GM10847 (cell line): Measurements from ENCODE around the gene EYA4.

Experiments used
- POLR2A ChIP-seq: IDR thresholded peaks from 2 replicates; pipeline ENCODE4 v1.6.1; 2011; ENCODE audit not compliant: insufficient read length; ENCODE audit errors: extremely low read depth

Gene EYA4

GRCh38 chr6:133227344-133227743 lies 13.8 kb upstream of the EYA4 start:
- no peak for TF ChIP-seq POLR2A

- no peak for TF ChIP-seq POLR2A
Observed at GRCh38 chr6:133230052-133230451, 11.1 kb upstream of the EYA4 start.

GRCh38 chr6:133235221-133235620 lies 5.9 kb upstream of the EYA4 start:
- TF ChIP-seq POLR2A: no peak

GRCh38 chr6:133236932-133237331 lies 4.2 kb upstream of the EYA4 start:
- TF ChIP-seq POLR2A: no peak

- TF ChIP-seq POLR2A: no peak
Observed at GRCh38 chr6:133240511-133241085, 559 bp upstream of the EYA4 start.

- no peak for TF ChIP-seq POLR2A
Observed at GRCh38 chr6:133241901-133242636, 912 bp downstream of the EYA4 start.

- TF ChIP-seq POLR2A: no peak
Observed at GRCh38 chr6:133242637-133243585, 1.8 kb downstream of the EYA4 start.

GRCh38 chr6:133243723-133244305 lies 2.7 kb downstream of the EYA4 start:
- no peak for TF ChIP-seq POLR2A

GRCh38 chr6:133244519-133244918 lies 3.4 kb downstream of the EYA4 start:
- TF ChIP-seq POLR2A: no peak

GRCh38 chr6:133245007-133245406 lies 3.9 kb downstream of the EYA4 start:
- no peak for TF ChIP-seq POLR2A

- TF ChIP-seq POLR2A: no peak
Observed at GRCh38 chr6:133245422-133245903, 4.3 kb downstream of the EYA4 start.

- no peak for TF ChIP-seq POLR2A
Observed at GRCh38 chr6:133247581-133247980, 6.4 kb downstream of the EYA4 start.

GRCh38 chr6:133248241-133249001 lies 7.3 kb downstream of the EYA4 start:
- no peak for TF ChIP-seq POLR2A

GRCh38 chr6:133251688-133252087 lies 10.5 kb downstream of the EYA4 start:
- TF ChIP-seq POLR2A: no peak

GRCh38 chr6:133254552-133255228 lies 13.5 kb downstream of the EYA4 start:
- TF ChIP-seq POLR2A: no peak
